Testis (tissue), 3 donors: ENCODE results near the gene RUNX3. TPM values are rescaled to one million over a fixed set of nuclear protein-coding genes. Genes with fewer than 3 reads are reported as not detected.

Source experiments
- DNase-seq: peaks from one replicate; pipeline ENCODE4 v3.0.0-alpha.2; 2019
- H3K27ac ChIP-seq, 2 donors: fragments of 200-600 bp; sonication (generic); one replicate each; pipeline ENCODE4 v1.5.1; 2019
- H3K27me3 ChIP-seq: fragments of 200-600 bp; sonication (generic); one replicate; pipeline ENCODE4 v1.5.1; 2019
- H3K36me3 ChIP-seq: fragments of 200-600 bp; sonication (generic); one replicate; pipeline ENCODE4 v1.5.1; 2017; ENCODE audit warnings: low read depth; ENCODE audit errors: missing control alignments
- H3K4me1 ChIP-seq: fragments of 200-600 bp; sonication (generic); one replicate; pipeline ENCODE4 v1.5.1; 2019
- H3K4me3 ChIP-seq, 2 donors: fragments of 200-600 bp; sonication (generic); one replicate each; pipeline ENCODE4 v1.5.1; 2017 to 2019
- H3K9me3 ChIP-seq: fragments of 200-600 bp; sonication (generic); one replicate; pipeline ENCODE4 v1.5.1; 2017
- CTCF ChIP-seq, 3 experiments: fragments of 450-650 bp in 2 of 3; fragments of 200-600 bp in 1 of 3; sonication (generic) in 1 of 3; IDR thresholded peaks; one replicate each; pipeline ENCODE4 v1.5.1; 2016 to 2019; ENCODE audit warnings: antibody characterized with exemption in 3 of 3, mild to moderate bottlenecking in 2 of 3, moderate library complexity in 1 of 3
- POLR2A ChIP-seq: fragments of 450-650 bp; IDR thresholded peaks from one replicate; pipeline ENCODE4 v1.6.1; 2017; ENCODE audit warnings: antibody characterized with exemption, mild to moderate bottlenecking, moderate library complexity
- WGBS, 2 donors: methylation state at CpG; one replicate each; pipeline ENCODE4 v1.1.5; 2018; 5-methylcytosine and 5-hydroxymethylcytosine counted together
- intact Hi-C: fragments of 100-400 bp; cut with DNase I; formaldehyde crosslinking; loops from one replicate; pipeline ENCODE4 v1.15.1; 2023; ENCODE audit warnings: low total_unique reads
- polyA plus RNA-seq: library from polyadenylated mRNA; stranded (reverse); fragments of 350-450 nt; fragmentation: Illumina TruSeq; extraction: RNeasy Lipid Tissue Mini Kit (QIAGEN cat#74804); gene quantifications from one replicate; pipeline ENCODE4 v1.2.3, GENCODE V29; 2014; ENCODE audit warnings: low read depth, low replicate concordance; ENCODE audit not compliant: insufficient read depth
- total RNA-seq, 2 donors: library from RNA; depleted of rRNA; stranded (reverse); fragments of >200 nt; gene quantifications; one replicate each; pipeline ENCODE4 v1.2.3, GENCODE V29; 2016

Gene RUNX3
- total and polyA plus RNA-seq, 3 donors from 2014 or later: 5.1 to 6.4 (median 5.7) TPM

DNA sequence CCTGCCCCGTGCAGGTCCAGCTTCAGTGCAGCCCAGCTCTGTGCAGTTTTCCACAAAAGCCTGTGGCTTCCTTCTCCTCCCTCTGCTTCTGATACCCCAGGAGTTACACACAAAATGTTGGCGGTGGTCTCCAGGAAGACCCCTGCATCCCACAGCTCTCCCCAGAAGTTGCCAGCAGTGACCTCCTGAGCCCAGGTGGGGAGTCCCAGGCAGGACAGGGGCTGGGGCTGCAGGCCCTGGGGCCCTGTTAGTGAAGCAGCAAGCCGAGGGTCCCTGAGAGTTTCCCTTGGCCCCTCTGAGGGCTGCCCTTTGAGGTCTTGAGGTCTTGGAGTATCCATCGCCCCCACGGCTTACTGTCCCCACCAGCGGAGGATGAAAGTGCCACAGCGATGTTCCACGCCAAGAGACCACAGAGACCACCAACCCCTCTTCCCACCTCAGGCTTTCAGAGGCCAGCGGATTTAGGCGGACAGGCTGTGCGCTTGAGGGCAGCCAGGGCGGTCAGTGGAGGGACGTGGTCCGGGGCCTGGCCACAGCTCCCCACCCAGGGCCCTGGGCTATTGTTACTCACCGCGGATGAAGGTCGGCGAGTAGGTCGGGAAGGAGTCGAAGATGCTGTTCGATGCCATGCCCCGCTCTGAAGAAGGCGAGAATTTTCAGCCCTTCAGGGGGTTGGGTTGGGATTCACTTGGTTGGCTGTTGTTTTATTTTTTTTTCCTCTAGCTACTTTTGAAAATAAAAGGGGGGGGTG lies 34.0 kb upstream of the RUNX3 start:
- Histone ChIP-seq H3K27me3 (no peaks in the 10 kb centered on the region), H3K4me1 (no peaks in the 10 kb centered on the region), H3K36me3 (no peaks in the 10 kb centered on the region), H3K4me3 (no peak overlapping the region), H3K27ac (no peak overlapping the region), H3K9me3 (no peaks in the 10 kb centered on the region)
- no peak for DNase-seq
- TF ChIP-seq CTCF (IDR thresholded peaks at IDR 0.05): no peak
- no peak for TF ChIP-seq POLR2A
- 93 to 94% methylated on average over 20 to 23 of the region's 23 CpGs for whole genome bisulfite sequencing, 2 donors
- intact Hi-C loops: no loop called here

DNA sequence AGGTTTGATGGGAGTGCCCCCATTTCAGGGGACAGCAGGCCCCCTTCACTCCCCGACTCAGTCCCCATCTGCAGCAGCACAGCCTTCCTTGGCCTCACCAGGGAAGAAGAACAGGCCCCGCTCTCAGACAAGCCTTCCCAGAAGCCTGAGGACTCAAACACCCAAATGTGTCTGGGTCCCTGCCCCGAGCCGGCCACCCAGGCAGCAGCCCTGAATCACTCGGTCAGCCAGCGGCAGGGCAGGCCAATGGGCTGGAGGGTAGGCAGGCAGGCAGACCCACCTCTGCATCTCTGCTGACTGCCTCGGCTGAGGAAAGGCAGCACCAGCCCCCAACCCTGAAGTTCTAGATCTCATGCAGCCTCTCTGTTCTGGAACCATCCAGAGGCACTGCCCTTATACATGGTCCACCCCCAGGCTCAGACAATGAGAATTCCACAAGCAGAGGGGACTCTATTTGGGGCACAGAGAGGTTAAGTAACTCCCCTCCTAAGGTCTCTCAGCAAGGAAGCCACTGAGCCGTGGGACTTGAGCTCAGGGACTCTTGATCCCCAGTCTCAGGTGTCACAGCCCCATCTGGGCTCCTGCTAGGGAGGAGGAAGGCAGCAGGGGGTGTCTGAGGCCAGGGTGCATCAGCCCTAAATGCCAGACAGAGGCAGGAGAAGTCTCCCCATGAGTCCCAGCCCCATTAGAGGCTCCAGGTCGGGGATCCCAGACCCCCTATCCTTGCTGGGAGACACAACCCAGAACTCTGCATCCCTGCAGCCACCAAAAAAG lies 33.2 kb upstream of the RUNX3 start:
- TF ChIP-seq POLR2A (no peak), CTCF (IDR thresholded peaks at IDR 0.05) (no peak)
- Histone ChIP-seq H3K36me3 (no peaks in the 10 kb centered on the region), H3K4me3 (no peak overlapping the region), H3K27me3 (no peaks in the 10 kb centered on the region), H3K9me3 (no peaks in the 10 kb centered on the region), H3K4me1 (no peaks in the 10 kb centered on the region), H3K27ac (no peak overlapping the region)
- intact Hi-C loops: no loop called here
- WGBS, 2 donors: 75 to 83% methylated on average over 3 to 9 of the region's 9 CpGs
- no peak for DNase-seq

GRCh38 chr1:24961961-24962861 lies 32.1 kb upstream of the RUNX3 start:
- intact Hi-C loops: no loop called here
- WGBS, 2 donors: 86 to 87% methylated on average over 22 to 26 of the region's 26 CpGs

GRCh38 chr1:24961334-24961733 lies 31.3 kb upstream of the RUNX3 start:
- DNase-seq: no peak
- Histone ChIP-seq H3K27ac (no peak overlapping the region), H3K4me1 (no peaks in the 10 kb centered on the region), H3K36me3 (no peaks in the 10 kb centered on the region), H3K4me3 (no peak overlapping the region), H3K27me3 (no peaks in the 10 kb centered on the region), H3K9me3 (no peaks in the 10 kb centered on the region)
- TF ChIP-seq POLR2A: no peak
- WGBS, 2 donors: 85 to 92% methylated on average over 6 to 7 of the region's 7 CpGs
- intact Hi-C loops: no loop called here

More at GRCh38 chr1:24961961-24962861, 32.1 kb upstream of the RUNX3 start:
- Histone ChIP-seq H3K4me1 (no peaks in the 10 kb centered on the region), H3K36me3 (no peaks in the 10 kb centered on the region), H3K9me3 (no peaks in the 10 kb centered on the region), H3K27me3 (no peaks in the 10 kb centered on the region), H3K27ac (no peak overlapping the region), H3K4me3 (no peak overlapping the region)
- DNase-seq: no peak
- no peak for TF ChIP-seq POLR2A

- Histone ChIP-seq H3K9me3 (no peaks in the 10 kb centered on the region), H3K4me1 (no peaks in the 10 kb centered on the region), H3K27me3 (no peaks in the 10 kb centered on the region), H3K27ac (no peak overlapping the region), H3K4me3 (no peak overlapping the region), H3K36me3 (no peaks in the 10 kb centered on the region)
- DNase-seq: no peak
- WGBS, 2 donors: 90 to 91% methylated on average over 9 to 11 of the region's 11 CpGs
- intact Hi-C loops: no loop called here
- TF ChIP-seq CTCF (IDR thresholded peaks at IDR 0.05) (no peak), POLR2A (no peak)
Observed at GRCh38 chr1:24960071-24960801, 30.2 kb upstream of the RUNX3 start.
